ENCODE measurements around the gene DIO2.
A peak's percentile ranks its signal among the peaks of the same experiment; 100 is the strongest.

The DIO2 gene

GRCh38 chr14:80208461-80208860, 2.8 kb downstream of the DIO2 start:
- no peak overlapping the region for H3K4me3 ChIP-seq (ENCODE audit: low read depth, low read length)
- DNase-seq (ENCODE audit: low read depth): no peak
- TF ChIP-seq CTCF (IDR thresholded peaks at IDR 0.05; ENCODE audit: control insufficient read depth, extremely low read depth, insufficient read depth): no peak

- no peak for TF ChIP-seq CTCF (IDR thresholded peaks at IDR 0.05; ENCODE audit: control insufficient read depth, extremely low read depth, insufficient read depth)
- DNase-seq (ENCODE audit: low read depth): no peak
- no peak overlapping the region for H3K4me3 ChIP-seq (ENCODE audit: low read depth, low read length)
These were observed 4.8 kb downstream of the DIO2 start for GRCh38 chr14:80206351-80207080.

GRCh38 chr14:80202888-80203562, 8.3 kb downstream of the DIO2 start:
- no peak overlapping the region for H3K4me3 ChIP-seq (ENCODE audit: low read depth, low read length)
- peak; percentile 68 for TF ChIP-seq CTCF (IDR thresholded peaks at IDR 0.05; ENCODE audit: control insufficient read depth, extremely low read depth, insufficient read depth)
- no peak for DNase-seq (ENCODE audit: low read depth)

GRCh38 chr14:80200093-80200492, 11.2 kb downstream of the DIO2 start:
- no peak for TF ChIP-seq CTCF (IDR thresholded peaks at IDR 0.05; ENCODE audit: control insufficient read depth, extremely low read depth, insufficient read depth)
- no peak for DNase-seq (ENCODE audit: low read depth)
- no peak overlapping the region for H3K4me3 ChIP-seq (ENCODE audit: low read depth, low read length)

- no peak for DNase-seq (ENCODE audit: low read depth)
- no peak overlapping the region for H3K4me3 ChIP-seq (ENCODE audit: low read depth, low read length)
- TF ChIP-seq CTCF (IDR thresholded peaks at IDR 0.05; ENCODE audit: control insufficient read depth, extremely low read depth, insufficient read depth): no peak
These were observed 22.7 kb downstream of the DIO2 start for GRCh38 chr14:80188571-80188970.

GRCh38 chr14:80186301-80186800, 25.0 kb downstream of the DIO2 start:
- DNase-seq (ENCODE audit: low read depth): no peak
- no peak for TF ChIP-seq CTCF (IDR thresholded peaks at IDR 0.05; ENCODE audit: control insufficient read depth, extremely low read depth, insufficient read depth)
- H3K4me3 ChIP-seq (ENCODE audit: low read depth, low read length): no peak overlapping the region
